Stimulated activated CD4-positive, alpha-beta T cell treated with anti-CD3 and anti-CD28 coated beads, Interleukin-12 subunit alpha, Interleukin-12 subunit beta, amount 100 ng/mL, for 24 hours (primary cell): Measurements from ENCODE around the gene PKD1.

Experiments
- DNase-seq, 2 experiments: peaks; one replicate each; pipeline ENCODE4 v3.0.0-alpha.2; 2020; ENCODE audit warnings: low read depth in 2 of 2

Gene PKD1

GRCh38 chr16:2135770-2136490 is at the start of gene PKD1:
Gene PKD1 (minus strand): TSS chr16:2135898. CDS start chr16:2135689, 209 bp downstream.
- DNase-seq: peak; percentile 97 to 98

- DNase-seq: no peak
Measured at GRCh38 chr16:2184962-2185361, 49.3 kb upstream of the PKD1 start.

GRCh38 chr16:2184346-2184745 is 48.6 kb upstream of the PKD1 start:
- DNase-seq: no peak

GRCh38 chr16:2183671-2184070 is 48.0 kb upstream of the PKD1 start:
- no peak for DNase-seq

- no peak for DNase-seq
Measured at GRCh38 chr16:2181952-2182351, 46.3 kb upstream of the PKD1 start.

GRCh38 chr16:2180962-2181923 is 45.5 kb upstream of the PKD1 start:
- no peak for DNase-seq

GRCh38 chr16:2180461-2180860 is 44.8 kb upstream of the PKD1 start:
- no peak for DNase-seq

- DNase-seq: no peak
Measured at GRCh38 chr16:2179576-2179975, 43.9 kb upstream of the PKD1 start.

- DNase-seq: no peak
Measured at GRCh38 chr16:2179107-2179501, 43.4 kb upstream of the PKD1 start.

GRCh38 chr16:2178321-2179106 is 42.8 kb upstream of the PKD1 start:
- DNase-seq: no peak

GRCh38 chr16:2177561-2177960 is 41.9 kb upstream of the PKD1 start:
- no peak for DNase-seq

- DNase-seq: no peak
Measured at GRCh38 chr16:2177101-2177500, 41.4 kb upstream of the PKD1 start.

- DNase-seq: no peak
Measured at GRCh38 chr16:2176047-2176446, 40.3 kb upstream of the PKD1 start.

- no peak for DNase-seq
Measured at GRCh38 chr16:2175454-2175853, 39.8 kb upstream of the PKD1 start.

- DNase-seq: no peak
Measured at GRCh38 chr16:2174396-2175131, 38.9 kb upstream of the PKD1 start.

- no peak for DNase-seq
Measured at GRCh38 chr16:2173916-2174315, 38.2 kb upstream of the PKD1 start.

GRCh38 chr16:2173366-2173765 is 37.7 kb upstream of the PKD1 start:
- no peak for DNase-seq

GRCh38 chr16:2172688-2173335 is 37.1 kb upstream of the PKD1 start:
- DNase-seq: no peak

- DNase-seq: no peak
Measured at GRCh38 chr16:2171601-2172178, 36.0 kb upstream of the PKD1 start.
